Stimulated activated effector memory CD8-positive, alpha-beta T cell treated with anti-CD3 and anti-CD28 coated beads, Interleukin-12 subunit alpha, Interleukin-12 subunit beta, amount 100 ng/mL, for 72 hours (primary cell): ENCODE data around the gene ATP2B2.

Source experiments
- ATAC-seq: fragments of 150-1000 bp; cut with Tn5 transposase; 2 replicates; pipeline ENCODE4 v1.10.0; 2021
- DNase-seq, 2 donors: peaks; one replicate each; pipeline ENCODE4 v3.0.0; 2021 to 2022; ENCODE audit warnings: low spot score in 2 of 2
- H3K27ac Mint-ChIP-seq: one replicate; pipeline ENCODE4 v1.8.0; 2022; ENCODE audit warnings: mild to moderate bottlenecking, mixed read lengths
- H3K36me3 Mint-ChIP-seq: one replicate; pipeline ENCODE4 v1.8.0; 2022; ENCODE audit warnings: mild to moderate bottlenecking, mixed read lengths
- H3K4me1 Mint-ChIP-seq: one replicate; pipeline ENCODE4 v1.8.0; 2022; ENCODE audit warnings: mixed read lengths
- H3K4me3 Mint-ChIP-seq: one replicate; pipeline ENCODE4 v1.8.0; 2022; ENCODE audit warnings: mild to moderate bottlenecking, mixed read lengths
- H3K9me3 Mint-ChIP-seq: one replicate; pipeline ENCODE4 v1.8.0; 2022; ENCODE audit warnings: mixed read lengths

The ATP2B2 gene

GRCh38 chr3:10292505-10293419 lies 212.6 kb downstream of the ATP2B2 start, which contains the start of gene GHRL:
GHRL (minus strand) TSS chr3:10292947; CDS start chr3:10290180, 2,767 bp downstream.
- ATAC-seq (peak; percentile 48), DNase-seq (no peak)
- no peak within 1 kb of the TSS for H3K4me3 Mint-ChIP-seq

GRCh38 chr3:10291641-10292040 lies 213.7 kb downstream of the ATP2B2 start:
- Mint-ChIP-seq H3K9me3 (no peaks in the 10 kb centered on the region), H3K4me1 (peaks cover 22% of the 10 kb centered on the region), H3K36me3 (peaks cover 96% of the 10 kb centered on the region), H3K4me3 (no peak overlapping the region), H3K27ac (peak overlapping the region; percentile 70)
- no peak for ATAC-seq
- DNase-seq = no peak

More at GRCh38 chr3:10292505-10293419, 212.6 kb downstream of the ATP2B2 start, which contains the start of gene GHRL:
- H3K27ac Mint-ChIP-seq = peak within 1 kb of the TSS; percentile 70
- H3K36me3 Mint-ChIP-seq = peaks cover 92% of the 10 kb centered on the region
- no peaks in the 10 kb centered on the region for H3K9me3 Mint-ChIP-seq
- H3K4me1 Mint-ChIP-seq = peaks cover 17% of the 10 kb centered on the region

- Mint-ChIP-seq H3K27ac (peak overlapping the region; percentile 70), H3K9me3 (no peaks in the 10 kb centered on the region), H3K4me3 (no peak overlapping the region), H3K4me1 (peaks cover 26% of the 10 kb centered on the region), H3K36me3 (peaks cover 96% of the 10 kb centered on the region)
- no peak for DNase-seq
- ATAC-seq = no peak
Observed at GRCh38 chr3:10290481-10291176, 214.8 kb downstream of the ATP2B2 start.

- Mint-ChIP-seq H3K4me1 (peaks cover 34% of the 10 kb centered on the region), H3K9me3 (no peaks in the 10 kb centered on the region), H3K27ac (peak overlapping the region; percentile 78), H3K36me3 (peaks cover 92% of the 10 kb centered on the region), H3K4me3 (no peak overlapping the region)
- ATAC-seq = no peak
- DNase-seq = no peak
Observed at GRCh38 chr3:10289787-10290355, 215.5 kb downstream of the ATP2B2 start.

- DNase-seq (no peak), ATAC-seq (no peak)
- peak overlapping the region; percentile 78 for H3K27ac Mint-ChIP-seq
- H3K4me1 Mint-ChIP-seq = peaks cover 37% of the 10 kb centered on the region
- H3K9me3 Mint-ChIP-seq = no peaks in the 10 kb centered on the region
- no peak overlapping the region for H3K4me3 Mint-ChIP-seq
- peaks cover 92% of the 10 kb centered on the region for H3K36me3 Mint-ChIP-seq
Observed at GRCh38 chr3:10289077-10289476, 216.3 kb downstream of the ATP2B2 start.

GRCh38 chr3:10288575-10288960 lies 216.8 kb downstream of the ATP2B2 start:
- H3K36me3 Mint-ChIP-seq = peaks cover 92% of the 10 kb centered on the region
- peak overlapping the region; percentile 78 for H3K27ac Mint-ChIP-seq
- H3K4me1 Mint-ChIP-seq = peaks cover 40% of the 10 kb centered on the region
- H3K4me3 Mint-ChIP-seq = no peak overlapping the region
- DNase-seq (no peak), ATAC-seq (no peak)
- no peaks in the 10 kb centered on the region for H3K9me3 Mint-ChIP-seq

GRCh38 chr3:10287936-10288574 lies 217.3 kb downstream of the ATP2B2 start:
- ATAC-seq = no peak
- Mint-ChIP-seq H3K36me3 (peaks cover 92% of the 10 kb centered on the region), H3K4me3 (no peak overlapping the region)

GRCh38 chr3:10286596-10287295 lies 218.6 kb downstream of the ATP2B2 start:
- DNase-seq (peak in 1 of 2 donors; percentile 47), ATAC-seq (peak; percentile 63)
- no peaks in the 10 kb centered on the region for H3K9me3 Mint-ChIP-seq
- peaks cover 49% of the 10 kb centered on the region for H3K4me1 Mint-ChIP-seq
- H3K36me3 Mint-ChIP-seq = peaks cover 92% of the 10 kb centered on the region
- peak overlapping the region; percentile 69 for H3K27ac Mint-ChIP-seq
- no peak overlapping the region for H3K4me3 Mint-ChIP-seq

More at GRCh38 chr3:10287936-10288574, 217.3 kb downstream of the ATP2B2 start:
- Mint-ChIP-seq H3K27ac (peak overlapping the region; percentile 78), H3K4me1 (peaks cover 44% of the 10 kb centered on the region), H3K9me3 (no peaks in the 10 kb centered on the region)
- DNase-seq = no peak

GRCh38 chr3:10286133-10286524 lies 219.3 kb downstream of the ATP2B2 start:
- DNase-seq (no peak), ATAC-seq (no peak)
- Mint-ChIP-seq H3K36me3 (peaks cover 93% of the 10 kb centered on the region), H3K27ac (peak overlapping the region; percentile 91), H3K4me1 (peaks cover 44% of the 10 kb centered on the region), H3K4me3 (no peak overlapping the region), H3K9me3 (no peaks in the 10 kb centered on the region)

GRCh38 chr3:10285272-10286132 lies 219.9 kb downstream of the ATP2B2 start:
- no peak for DNase-seq
- H3K4me3 Mint-ChIP-seq = peak overlapping the region; percentile 39
- peaks cover 45% of the 10 kb centered on the region for H3K4me1 Mint-ChIP-seq
- peak overlapping the region; percentile 91 for H3K27ac Mint-ChIP-seq
- no peaks in the 10 kb centered on the region for H3K9me3 Mint-ChIP-seq
- peaks cover 96% of the 10 kb centered on the region for H3K36me3 Mint-ChIP-seq
- ATAC-seq = peak; percentile 49

- peak overlapping the region; percentile 39 for H3K4me3 Mint-ChIP-seq
- peak; percentile 75 for ATAC-seq
Observed at GRCh38 chr3:10284496-10284895, 220.9 kb downstream of the ATP2B2 start.

GRCh38 chr3:10283638-10284037 lies 221.7 kb downstream of the ATP2B2 start:
- DNase-seq (no peak), ATAC-seq (no peak)
- Mint-ChIP-seq H3K27ac (peak overlapping the region; percentile 91), H3K4me1 (peaks cover 55% of the 10 kb centered on the region), H3K36me3 (peaks cover 96% of the 10 kb centered on the region), H3K9me3 (no peaks in the 10 kb centered on the region), H3K4me3 (peak overlapping the region; percentile 39)

More at GRCh38 chr3:10284496-10284895, 220.9 kb downstream of the ATP2B2 start:
- DNase-seq = no peak
- peaks cover 96% of the 10 kb centered on the region for H3K36me3 Mint-ChIP-seq
- no peaks in the 10 kb centered on the region for H3K9me3 Mint-ChIP-seq
- H3K4me1 Mint-ChIP-seq = peaks cover 55% of the 10 kb centered on the region
- peak overlapping the region; percentile 91 for H3K27ac Mint-ChIP-seq

GRCh38 chr3:10281951-10282350 lies 223.4 kb downstream of the ATP2B2 start:
- Mint-ChIP-seq H3K9me3 (no peaks in the 10 kb centered on the region), H3K4me3 (no peak overlapping the region), H3K27ac (no peak overlapping the region), H3K4me1 (peaks cover 64% of the 10 kb centered on the region), H3K36me3 (peaks cover 96% of the 10 kb centered on the region)
- no peak for ATAC-seq
- no peak for DNase-seq
